Choroid plexus epithelial cell (primary cell): ENCODE data around the gene PDIA5.

Experiments
- DNase-seq: peaks from one replicate; pipeline ENCODE4 v3.0.0-alpha.2; 2010; ENCODE audit warnings: low read depth
- H3K4me3 ChIP-seq: 2 replicates; pipeline ENCODE4 v1.5.1; 2011; ENCODE audit warnings: low read depth, mild to moderate bottlenecking, control low read depth, low read length, moderate library complexity
- CTCF ChIP-seq: conservative IDR thresholded peaks from 2 replicates; pipeline ENCODE4 v1.5.1; 2011; ENCODE audit warnings: low read depth, mild to moderate bottlenecking, control low read depth, inconsistent platforms, low read length, moderate library complexity

PDIA5 gene

GRCh38 chr3:123063034-123063433 lies 3.8 kb upstream of the PDIA5 start:
- no peak overlapping the region for H3K4me3 ChIP-seq
- DNase-seq: no peak
- TF ChIP-seq CTCF: no peak

GRCh38 chr3:123064506-123064905 lies 2.3 kb upstream of the PDIA5 start:
- no peak for DNase-seq
- TF ChIP-seq CTCF: no peak

GRCh38 chr3:123064914-123065313 lies 1.9 kb upstream of the PDIA5 start:
- DNase-seq: no peak
- TF ChIP-seq CTCF: no peak
- H3K4me3 ChIP-seq: no peak overlapping the region

More at GRCh38 chr3:123064506-123064905, 2.3 kb upstream of the PDIA5 start:
- no peak overlapping the region for H3K4me3 ChIP-seq

GRCh38 chr3:123066599-123066895 lies 278 bp upstream of the PDIA5 start:
- H3K4me3 ChIP-seq: peak overlapping the region; percentile 91
- DNase-seq: no peak
- no peak for TF ChIP-seq CTCF

GRCh38 chr3:123067689-123068600 lies 1.1 kb downstream of the PDIA5 start:
- no peak for TF ChIP-seq CTCF
- DNase-seq: no peak
- peak overlapping the region; percentile 91 for H3K4me3 ChIP-seq

GRCh38 chr3:123068601-123069381 lies 2.0 kb downstream of the PDIA5 start:
- peak overlapping the region; percentile 91 for H3K4me3 ChIP-seq
- no peak for TF ChIP-seq CTCF
- DNase-seq: no peak
